HepG2 (cell line): Measurements from ENCODE around the gene SNRPF. TPM values are rescaled to one million over a fixed set of nuclear protein-coding genes. Genes with fewer than 3 reads are reported as not detected.
A peak's percentile ranks its signal among the peaks of the same experiment; 100 is the strongest.

ENCODE experiments used
- ATAD3A ChIP-seq: sonication (generic); formaldehyde crosslinking; IDR thresholded peaks from 2 replicates; pipeline ENCODE4 v1.4.0; 2020; ENCODE audit warnings: missing genetic modification reagents
- FUBP1 ChIP-seq: sonication (generic); formaldehyde crosslinking; IDR thresholded peaks from 2 replicates; pipeline ENCODE4 v1.5.1; 2020; ENCODE audit warnings: missing genetic modification reagents, mild to moderate bottlenecking, borderline replicate concordance
- ZBTB1 ChIP-seq: sonication (generic); formaldehyde crosslinking; IDR thresholded peaks from 2 replicates; pipeline ENCODE4 v1.4.0; 2020; ENCODE audit warnings: missing genetic modification reagents, borderline replicate concordance
- ZBTB2 ChIP-seq: sonication (generic); formaldehyde crosslinking; IDR thresholded peaks from 2 replicates; pipeline ENCODE4 v1.8.0; 2022; ENCODE audit warnings: low read depth, missing genetic modification reagents
- ZMAT3 ChIP-seq: sonication (generic); formaldehyde crosslinking; conservative IDR thresholded peaks from 2 replicates; pipeline ENCODE4 v1.7.0; 2021; ENCODE audit warnings: missing genetic modification reagents
- ZNF260 ChIP-seq: sonication (generic); formaldehyde crosslinking; IDR thresholded peaks from 2 replicates; pipeline ENCODE4 v1.4.0; 2020; ENCODE audit warnings: missing genetic modification reagents, low read depth, mild to moderate bottlenecking, borderline replicate concordance
- ZNF326 ChIP-seq: sonication (generic); formaldehyde crosslinking; IDR thresholded peaks from 2 replicates; pipeline ENCODE4 v1.4.0; 2020; ENCODE audit warnings: missing genetic modification reagents, borderline replicate concordance
- ZNF335 ChIP-seq: sonication (generic); formaldehyde crosslinking; IDR thresholded peaks from 2 replicates; pipeline ENCODE4 v1.4.0; 2020; ENCODE audit warnings: missing genetic modification reagents
- ZNF382 ChIP-seq: sonication (generic); formaldehyde crosslinking; IDR thresholded peaks from 2 replicates; pipeline ENCODE4 v1.5.0; 2020; ENCODE audit warnings: missing genetic modification reagents, mild to moderate bottlenecking, borderline replicate concordance
- ZNF496 ChIP-seq: sonication (generic); formaldehyde crosslinking; IDR thresholded peaks from 2 replicates; pipeline ENCODE4 v1.8.1; 2023; ENCODE audit warnings: mild to moderate bottlenecking, moderate library complexity, missing genetic modification reagents; ENCODE audit not compliant: insufficient replicate concordance
- ZNF558 ChIP-seq: sonication (generic); formaldehyde crosslinking; IDR thresholded peaks from 2 replicates; pipeline ENCODE4 v1.9.0; 2022; ENCODE audit warnings: mild to moderate bottlenecking, missing genetic modification reagents, borderline replicate concordance
- ZNF589 ChIP-seq: sonication (generic); formaldehyde crosslinking; conservative IDR thresholded peaks from 2 replicates; pipeline ENCODE4 v1.8.0; 2022; ENCODE audit warnings: mild to moderate bottlenecking, moderate library complexity, missing genetic modification reagents
- ZNF598 ChIP-seq: sonication (generic); formaldehyde crosslinking; IDR thresholded peaks from 2 replicates; pipeline ENCODE4 v1.5.1; 2020; ENCODE audit warnings: mild to moderate bottlenecking, missing genetic modification reagents, borderline replicate concordance
- polyA plus RNA-seq, 8 experiments: library from polyadenylated mRNA; depleted of rRNA in 3 of 8; stranded (reverse) in 7 of 8; unstranded in 1 of 8; fragments of >200 nt; fragmentation: Illumina TruSeq in 4 of 8; extraction: Trizol in 4 of 8; gene quantifications; 2 replicates each; pipeline versions ENCODE4 v1.2.1 to v1.2.3, GENCODE V29; 2011 to 2016; ENCODE audit warnings: low read depth in 4 of 8, missing spikeins in 1 of 8, mixed read lengths in 1 of 8; ENCODE audit not compliant: insufficient read depth in 1 of 8
- total RNA-seq, 5 experiments: library from RNA; depleted of rRNA; stranded (reverse); fragments of >200 nt; fragmentation: Illumina TruSeq; extraction: Trizol; gene quantifications; 2 replicates each; pipeline ENCODE4 v1.2.3, GENCODE V29; 2016; ENCODE audit warnings: low read depth in 1 of 5
- TF ChIP-seq, protein P1 (sequence below): sonication (generic); formaldehyde crosslinking; IDR thresholded peaks from 2 replicates; pipeline ENCODE4 v1.4.0; 2020; ENCODE audit warnings: missing genetic modification reagents, low read depth, mild to moderate bottlenecking, borderline replicate concordance
- TF ChIP-seq, protein P2 (sequence below): sonication (generic); formaldehyde crosslinking; IDR thresholded peaks from 2 replicates; pipeline ENCODE4 v1.4.0; 2020; ENCODE audit warnings: mild to moderate bottlenecking, missing genetic modification reagents

Gene SNRPF
- total and polyA plus RNA-seq, 2 of the 13 experiments (the other 11 are each of a cell fraction or from before 2014, with no cell fraction given), result 31.7 to 77.2 TPM

DNA sequence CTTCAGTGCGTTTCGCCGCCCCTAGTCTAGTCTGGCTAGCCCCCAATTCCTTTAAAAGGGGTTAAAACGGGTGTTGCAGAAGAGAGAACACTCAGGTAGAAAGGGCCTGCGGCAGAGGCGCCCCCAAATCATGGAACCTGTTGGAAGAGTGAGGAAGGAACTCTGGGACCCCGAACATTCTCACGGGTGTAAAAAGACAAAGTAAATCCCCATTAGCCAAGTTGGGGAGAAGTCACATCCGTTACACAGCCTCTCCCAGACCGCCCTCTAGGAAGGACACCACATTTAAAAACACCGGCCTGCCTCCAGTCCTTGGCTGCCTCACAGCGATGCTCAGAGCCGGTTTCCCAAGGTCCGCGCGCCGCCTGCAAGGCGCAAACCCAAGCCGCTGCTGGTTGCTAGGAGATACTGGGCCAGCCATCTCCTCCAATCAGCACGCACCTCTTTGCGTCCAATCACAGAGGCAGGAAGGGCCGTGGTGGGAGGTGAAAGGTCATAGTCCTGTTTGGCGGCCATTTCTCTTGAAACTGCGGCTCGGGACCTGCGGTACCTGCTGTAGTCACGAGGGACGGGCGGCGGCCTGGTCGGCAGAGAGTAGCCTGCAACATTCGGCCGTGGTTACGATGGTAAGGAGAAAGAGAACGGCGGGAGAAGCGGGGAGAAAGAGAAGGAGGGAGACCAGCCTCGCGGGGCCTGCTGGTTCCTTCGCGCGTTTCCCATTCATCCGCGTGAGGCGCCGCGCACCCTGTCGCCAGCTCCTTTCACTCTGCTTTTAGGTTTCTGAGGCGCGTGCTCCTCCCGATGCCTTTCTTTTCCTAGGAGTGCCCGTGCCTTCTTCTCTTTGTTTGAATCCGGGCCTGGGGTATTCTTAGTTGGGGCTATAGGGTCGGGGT lies at the start of gene SNRPF (continued):
- TF ChIP-seq ZBTB2 (CRISPR knock-in tag) (no peak), FUBP1 (no peak), ATAD3A (CRISPR knock-in tag) (no peak), ZMAT3 (CRISPR knock-in tag) (peak; percentile 61; the same call in 1 of the 2 replicates), ZNF589 (no peak), ZNF326 (no peak), ZNF382 (CRISPR knock-in tag) (no peak), ZBTB1 (CRISPR knock-in tag) (no peak), ZNF260 (CRISPR knock-in tag) (no peak), ZNF558 (no peak; the same call in 1 of the 2 replicates), ZNF496 (no peak), ZNF598 (peak; percentile 62; the same call in 1 of the 2 replicates), ZNF335 (CRISPR knock-in tag) (peak; percentile 62)
- TF ChIP-seq, protein P1, sequence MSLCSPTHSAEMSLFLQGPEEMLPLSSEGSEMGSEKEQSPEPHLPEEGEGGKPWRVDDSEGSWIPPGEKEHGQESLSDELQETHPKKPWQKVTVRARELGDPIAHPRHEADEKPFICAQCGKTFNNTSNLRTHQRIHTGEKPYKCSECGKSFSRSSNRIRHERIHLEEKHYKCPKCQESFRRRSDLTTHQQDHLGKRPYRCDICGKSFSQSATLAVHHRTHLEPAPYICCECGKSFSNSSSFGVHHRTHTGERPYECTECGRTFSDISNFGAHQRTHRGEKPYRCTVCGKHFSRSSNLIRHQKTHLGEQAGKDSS (CRISPR knock-in tag), result no peak; the same call in 1 of the 2 replicates
- TF ChIP-seq, protein P2, sequence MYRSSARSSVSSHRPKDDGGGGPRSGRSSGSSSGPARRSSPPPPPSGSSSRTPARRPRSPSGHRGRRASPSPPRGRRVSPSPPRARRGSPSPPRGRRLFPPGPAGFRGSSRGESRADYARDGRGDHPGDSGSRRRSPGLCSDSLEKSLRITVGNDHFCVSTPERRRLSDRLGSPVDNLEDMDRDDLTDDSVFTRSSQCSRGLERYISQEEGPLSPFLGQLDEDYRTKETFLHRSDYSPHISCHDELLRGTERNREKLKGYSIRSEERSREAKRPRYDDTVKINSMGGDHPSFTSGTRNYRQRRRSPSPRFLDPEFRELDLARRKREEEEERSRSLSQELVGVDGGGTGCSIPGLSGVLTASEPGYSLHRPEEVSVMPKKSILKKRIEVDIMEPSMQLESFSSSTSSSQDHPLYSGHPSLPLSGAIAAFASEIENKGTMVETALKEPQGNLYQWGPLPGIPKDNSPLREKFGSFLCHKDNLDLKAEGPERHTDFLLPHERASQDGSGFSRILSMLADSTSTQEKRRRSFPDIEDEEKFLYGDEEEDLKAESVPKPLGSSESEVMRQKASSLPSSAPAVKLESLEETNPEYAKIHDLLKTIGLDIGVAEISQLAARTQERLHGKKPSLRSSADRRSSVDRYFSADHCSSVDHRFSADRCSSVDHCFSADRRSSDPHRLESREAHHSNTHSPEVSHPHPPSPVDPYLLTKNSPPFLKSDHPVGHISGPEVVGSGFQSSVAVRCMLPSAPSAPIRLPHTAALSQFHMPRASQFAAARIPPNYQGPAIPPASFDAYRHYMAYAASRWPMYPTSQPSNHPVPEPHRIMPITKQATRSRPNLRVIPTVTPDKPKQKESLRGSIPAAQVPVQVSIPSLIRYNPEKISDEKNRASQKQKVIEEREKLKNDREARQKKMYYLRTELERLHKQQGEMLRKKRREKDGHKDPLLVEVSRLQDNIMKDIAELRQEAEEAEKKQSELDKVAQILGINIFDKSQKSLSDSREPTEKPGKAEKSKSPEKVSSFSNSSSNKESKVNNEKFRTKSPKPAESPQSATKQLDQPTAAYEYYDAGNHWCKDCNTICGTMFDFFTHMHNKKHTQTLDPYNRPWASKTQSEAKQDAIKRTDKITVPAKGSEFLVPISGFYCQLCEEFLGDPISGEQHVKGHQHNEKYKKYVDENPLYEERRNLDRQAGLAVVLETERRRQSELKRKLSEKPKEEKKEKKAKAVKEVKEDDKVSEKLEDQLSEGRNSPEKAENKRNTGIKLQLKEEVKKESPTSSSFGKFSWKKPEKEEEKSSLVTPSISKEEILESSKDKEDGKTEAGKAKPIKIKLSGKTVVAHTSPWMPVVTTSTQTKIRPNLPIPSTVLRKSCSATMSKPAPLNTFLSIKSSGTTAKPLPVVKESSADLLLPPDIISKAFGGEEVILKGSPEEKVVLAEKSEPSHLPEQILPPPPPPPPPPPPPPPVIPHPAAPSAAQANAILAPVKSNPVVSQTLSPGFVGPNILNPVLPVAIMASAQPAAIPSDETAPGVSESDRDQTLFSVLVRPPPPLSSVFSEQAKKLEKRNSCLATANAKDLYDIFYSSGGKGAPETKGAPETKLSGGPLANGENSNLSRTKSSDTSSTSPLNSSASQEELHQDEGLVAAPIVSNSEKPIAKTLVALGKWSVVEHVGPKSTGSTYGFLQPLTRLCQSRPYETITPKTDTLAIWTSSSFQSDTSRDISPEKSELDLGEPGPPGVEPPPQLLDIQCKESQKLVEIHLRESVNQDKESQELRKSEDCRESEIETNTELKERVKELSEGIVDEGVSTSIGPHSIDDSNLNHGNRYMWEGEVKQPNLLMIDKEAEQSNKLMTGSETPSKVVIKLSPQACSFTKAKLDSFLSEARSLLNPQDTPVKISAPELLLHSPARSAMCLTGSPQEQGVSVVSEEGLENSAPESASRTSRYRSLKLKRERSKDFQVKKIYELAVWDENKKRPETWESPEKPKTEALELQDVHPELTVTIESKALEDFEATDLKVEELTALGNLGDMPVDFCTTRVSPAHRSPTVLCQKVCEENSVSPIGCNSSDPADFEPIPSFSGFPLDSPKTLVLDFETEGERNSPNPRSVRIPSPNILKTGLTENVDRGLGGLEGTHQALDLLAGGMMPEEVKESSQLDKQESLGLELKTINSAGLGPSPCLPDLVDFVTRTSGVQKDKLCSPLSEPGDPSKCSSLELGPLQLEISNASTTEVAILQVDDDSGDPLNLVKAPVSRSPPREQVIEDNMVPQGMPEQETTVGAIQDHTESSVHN (CRISPR knock-in tag), result 0 out of 2 replicates have a peak, but pooled peaks have one; percentile 78
